Fibroblast of skin of right biceps (primary cell): Measurements from ENCODE around the gene COL27A1.
"Not testable (repeated sequence)": the region's sequence is repeated elsewhere in the genome, so short reads cannot be mapped to it uniquely, and the experiment has no call there.

Experiments
- DNase-seq: peaks from one replicate; pipeline ENCODE4 v3.0.0-alpha.2; 2013

COL27A1 gene

DNA sequence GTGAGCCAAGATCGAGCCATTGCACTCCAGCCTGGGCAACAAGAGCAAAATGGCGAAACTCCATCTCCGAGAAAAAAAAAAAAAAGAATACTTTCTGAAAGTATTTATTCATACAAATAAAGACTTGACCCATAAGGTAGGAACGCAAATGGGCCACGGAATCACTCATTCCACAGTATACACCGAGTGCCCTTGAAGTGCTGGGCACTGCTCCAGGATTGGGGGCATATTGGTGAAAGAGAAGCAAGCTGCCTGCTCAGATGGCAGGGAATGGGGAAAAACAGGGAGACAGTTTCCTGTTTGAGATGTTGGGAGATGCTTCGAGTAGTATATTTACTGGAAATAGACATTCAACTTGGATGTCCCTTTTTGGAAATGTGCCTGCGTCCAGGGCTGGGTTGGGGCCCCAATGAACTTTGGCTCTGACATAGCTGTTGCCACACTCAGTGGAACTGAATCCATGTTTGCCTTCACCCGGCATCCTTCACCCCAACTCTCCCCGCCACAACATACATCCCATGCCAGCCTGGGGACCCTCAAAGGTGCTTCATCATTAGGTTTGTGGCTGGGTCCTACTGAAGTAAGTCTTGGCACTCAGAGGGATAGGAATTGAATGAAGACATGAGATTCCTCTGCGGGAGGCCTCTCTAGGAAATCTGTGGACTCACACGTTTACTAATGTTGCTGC lies 173.7 kb downstream of the COL27A1 start:
- not testable (repeated sequence) for DNase-seq

DNA sequence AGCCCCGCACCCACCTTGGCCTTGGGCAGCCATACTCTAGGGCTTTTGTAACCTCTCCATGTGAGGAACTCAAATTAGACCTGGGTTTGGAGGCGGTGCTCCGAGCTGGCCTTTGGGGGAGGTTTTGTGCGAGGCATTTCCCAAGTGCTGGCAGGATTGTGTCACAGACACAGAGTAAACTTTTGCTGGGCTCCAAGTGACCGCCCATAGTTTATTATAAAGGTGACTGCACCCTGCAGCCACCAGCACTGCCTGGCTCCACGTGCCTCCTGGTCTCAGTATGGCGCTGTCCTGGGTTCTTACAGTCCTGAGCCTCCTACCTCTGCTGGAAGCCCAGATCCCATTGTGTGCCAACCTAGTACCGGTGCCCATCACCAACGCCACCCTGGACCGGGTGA lies 174.3 kb downstream of the COL27A1 start, which contains the start of gene ORM2:
ORM2 (plus strand) TSS at position 245 of the 398 bp plus-strand sequence; CDS start at position 281, 36 bp downstream.
- DNase-seq, result not testable (repeated sequence)

DNA sequence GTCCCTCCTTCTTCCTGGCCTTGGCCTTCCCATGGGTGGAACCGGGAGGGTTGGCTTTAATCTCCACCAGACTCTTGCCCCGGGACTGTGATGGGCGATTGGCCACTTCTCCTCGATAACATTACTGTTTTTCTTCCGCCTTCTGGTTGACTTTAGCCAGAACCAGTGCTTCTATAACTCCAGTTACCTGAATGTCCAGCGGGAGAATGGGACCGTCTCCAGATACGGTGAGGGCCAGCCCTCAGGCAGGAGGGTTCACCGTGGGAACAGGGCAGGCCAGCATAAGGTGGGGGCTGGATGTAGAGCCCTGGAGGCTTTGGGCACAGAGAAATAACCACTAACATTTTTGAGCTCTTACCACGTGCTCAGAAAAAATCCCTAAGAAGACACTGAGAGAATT lies 175.3 kb downstream of the COL27A1 start:
- no peak for DNase-seq

DNA sequence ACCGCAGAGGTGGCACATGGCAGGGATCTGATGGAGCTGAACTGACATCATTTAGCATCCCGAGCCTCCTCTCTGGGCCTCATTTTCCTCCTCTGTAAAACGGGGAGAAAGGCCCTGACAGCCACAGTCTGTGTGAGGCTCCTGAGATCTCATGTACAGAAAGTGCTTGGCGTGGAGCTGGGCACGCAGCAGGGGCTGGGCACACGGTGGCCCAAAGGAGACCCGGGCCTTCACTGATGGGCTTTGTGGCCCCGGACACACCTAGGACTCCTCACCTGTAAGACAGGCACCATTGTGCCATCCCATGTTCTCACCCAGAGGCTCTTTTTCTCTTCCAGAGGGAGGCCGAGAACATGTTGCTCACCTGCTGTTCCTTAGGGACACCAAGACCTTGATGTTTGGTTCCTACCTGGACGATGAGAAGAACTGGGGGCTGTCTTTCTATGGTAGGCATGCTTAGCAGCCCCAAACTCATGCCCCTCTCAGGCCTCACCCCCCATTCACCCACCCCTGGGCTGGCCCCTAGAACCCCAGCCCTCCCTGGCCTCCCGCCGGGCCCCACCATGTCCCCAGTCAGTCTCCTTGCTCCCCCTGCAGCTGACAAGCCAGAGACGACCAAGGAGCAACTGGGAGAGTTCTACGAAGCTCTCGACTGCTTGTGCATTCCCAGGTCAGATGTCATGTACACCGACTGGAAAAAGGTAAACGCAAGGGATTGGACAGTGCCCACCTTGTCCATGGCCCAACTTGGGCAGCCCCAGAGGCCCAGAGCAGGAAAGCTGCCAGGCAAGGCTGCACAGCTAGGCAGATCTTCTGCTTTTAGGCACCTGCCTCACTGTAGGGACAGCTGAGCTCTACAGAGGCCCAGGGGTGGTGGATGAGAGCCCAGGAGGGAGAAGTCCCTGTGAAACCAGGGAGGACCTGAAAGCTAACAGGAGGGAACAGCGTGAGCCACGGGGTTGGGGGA lies 176.2 kb downstream of the COL27A1 start:
- DNase-seq, result not testable (repeated sequence)

DNA sequence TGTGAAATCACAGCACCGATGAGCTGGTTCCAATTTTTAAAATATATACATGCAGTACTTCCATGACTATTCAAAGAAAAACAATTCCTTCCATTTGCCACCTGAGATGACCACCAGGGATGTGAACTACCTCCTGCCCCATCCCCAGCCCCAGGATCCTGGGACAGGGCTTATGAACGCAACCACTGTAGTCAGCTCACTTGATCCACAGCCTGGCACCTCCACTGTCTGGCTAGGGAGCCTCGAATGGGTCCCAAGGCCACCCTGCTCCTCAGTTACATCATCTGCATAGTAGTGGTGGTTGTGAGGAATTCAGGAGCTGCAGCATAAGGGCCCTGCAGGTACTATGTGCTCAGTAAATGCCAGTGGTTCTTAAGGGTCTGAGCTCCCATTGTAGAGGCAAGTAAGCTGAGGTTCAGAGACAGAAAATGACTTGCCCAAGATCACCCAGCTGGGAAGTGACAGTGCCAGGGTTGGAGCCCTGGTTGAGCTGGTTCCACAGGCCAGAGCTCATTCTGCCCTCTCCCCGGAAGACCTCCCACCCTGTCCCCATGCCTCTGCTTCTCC lies 177.2 kb downstream of the COL27A1 start:
- DNase-seq, result not testable (repeated sequence)

DNA sequence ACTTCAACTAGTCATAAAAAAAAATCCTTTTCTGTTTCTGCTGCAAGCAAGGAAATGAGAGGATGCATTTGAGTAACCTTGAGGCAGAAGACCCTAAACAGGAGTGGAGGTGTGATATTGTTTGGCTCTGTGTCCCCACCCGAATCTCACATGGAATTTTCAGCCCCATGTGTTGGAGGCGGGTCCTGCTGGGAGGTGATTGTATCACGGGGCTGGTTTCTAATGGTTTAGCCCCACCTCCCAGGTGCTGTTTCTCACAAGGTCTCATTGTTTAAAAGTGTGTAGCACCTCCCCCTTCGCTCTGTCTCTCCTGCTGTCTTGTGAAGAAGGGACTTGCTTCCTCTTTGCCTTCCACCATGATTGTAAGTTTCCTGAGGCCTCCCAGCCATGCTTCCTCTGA lies 178.4 kb downstream of the COL27A1 start:
- DNase-seq, result not testable (repeated sequence)

DNA sequence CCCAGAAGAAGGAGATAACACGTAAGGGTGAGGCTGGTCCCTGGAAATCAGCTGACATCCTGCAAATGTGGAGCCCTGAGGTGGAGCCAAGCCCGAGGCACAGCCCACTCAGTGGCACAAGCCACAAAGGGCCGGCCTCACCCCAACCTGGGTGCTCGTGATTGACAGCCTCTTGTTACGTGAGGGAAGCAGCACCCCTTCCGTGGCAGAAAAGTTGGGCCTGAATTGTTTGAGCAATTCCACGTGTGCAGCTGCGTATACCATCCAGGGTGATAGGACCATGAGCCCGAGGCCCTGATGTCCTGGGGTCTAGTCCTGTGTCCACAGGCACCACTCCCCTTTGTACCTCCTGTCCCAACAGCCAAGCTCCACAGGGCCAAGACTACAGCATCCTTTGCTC lies 179.2 kb downstream of the COL27A1 start:
- DNase-seq, result no peak

DNA sequence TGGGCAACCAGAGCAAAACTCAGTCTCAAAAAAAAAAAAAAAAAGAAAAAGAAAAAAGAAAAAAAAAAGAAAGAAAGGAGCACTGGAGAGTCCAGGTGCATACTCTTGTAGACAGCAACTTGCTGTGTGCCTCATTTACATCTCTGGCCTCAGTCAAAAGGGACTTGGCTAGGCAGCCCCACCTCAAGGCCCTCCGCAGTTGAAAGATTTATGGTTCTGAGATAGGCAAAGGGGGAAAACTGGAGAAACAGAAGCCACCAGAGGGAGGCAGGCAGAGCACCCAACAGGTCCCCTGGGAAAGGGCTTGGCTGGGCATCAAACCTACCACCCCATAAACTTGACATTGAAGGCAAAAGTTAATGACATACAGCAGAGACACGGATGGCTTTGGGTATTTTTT lies 180.4 kb downstream of the COL27A1 start:
- DNase-seq, result no peak

DNA sequence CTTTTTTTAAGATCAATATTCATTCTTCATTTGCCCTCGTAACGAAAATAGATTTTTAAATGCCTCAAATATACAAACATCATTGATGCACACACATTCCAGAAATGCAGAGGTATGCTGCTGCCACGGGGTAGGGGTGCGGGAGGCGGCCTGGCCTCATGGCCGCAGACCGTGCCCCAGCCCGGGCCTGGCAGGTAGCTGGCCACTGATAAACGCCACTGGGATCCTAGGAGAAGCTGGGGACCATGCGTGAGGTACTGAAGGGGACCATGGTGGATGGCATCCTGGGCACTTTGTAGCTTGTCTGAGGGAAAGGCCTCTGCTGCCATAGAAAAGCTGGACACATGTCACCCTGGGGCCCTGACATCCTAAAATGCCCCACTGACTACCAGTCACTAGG lies 180.8 kb downstream of the COL27A1 start:
- no peak for DNase-seq

DNA sequence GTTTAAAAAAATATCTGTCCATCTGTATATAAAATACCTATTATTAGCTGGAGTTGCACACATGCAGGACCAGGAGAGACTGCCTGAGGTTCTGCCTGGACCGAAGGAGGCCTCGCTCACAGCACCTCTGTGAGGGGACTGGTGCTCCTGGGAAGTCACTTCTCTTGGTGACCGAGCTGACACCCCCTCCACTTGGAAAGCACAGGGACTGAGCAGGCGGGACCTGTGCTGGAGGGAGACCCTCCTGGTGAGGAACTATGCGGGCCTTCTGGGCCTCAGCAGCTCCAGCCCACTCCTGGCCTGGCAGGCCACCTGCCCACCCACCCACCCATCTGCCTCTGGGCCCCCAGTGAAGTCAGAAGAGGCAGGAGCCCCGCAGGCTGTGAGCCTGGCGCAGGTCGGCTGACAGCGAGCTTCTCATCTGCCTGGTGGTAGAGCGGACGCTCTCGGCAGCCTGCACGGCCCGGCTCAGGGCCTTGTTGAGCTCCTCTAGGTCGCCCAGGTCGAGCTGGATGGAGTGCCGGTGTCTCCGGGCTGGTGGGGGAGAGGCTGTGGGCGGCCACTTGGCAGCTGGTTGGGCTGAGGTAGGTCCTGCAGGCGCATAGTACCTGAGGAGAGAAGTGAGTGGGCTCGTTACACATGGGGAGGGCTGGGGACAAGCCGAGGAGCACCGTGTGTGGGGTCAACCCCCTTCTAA lies 181.5 kb downstream of the COL27A1 start:
- no peak for DNase-seq

DNA sequence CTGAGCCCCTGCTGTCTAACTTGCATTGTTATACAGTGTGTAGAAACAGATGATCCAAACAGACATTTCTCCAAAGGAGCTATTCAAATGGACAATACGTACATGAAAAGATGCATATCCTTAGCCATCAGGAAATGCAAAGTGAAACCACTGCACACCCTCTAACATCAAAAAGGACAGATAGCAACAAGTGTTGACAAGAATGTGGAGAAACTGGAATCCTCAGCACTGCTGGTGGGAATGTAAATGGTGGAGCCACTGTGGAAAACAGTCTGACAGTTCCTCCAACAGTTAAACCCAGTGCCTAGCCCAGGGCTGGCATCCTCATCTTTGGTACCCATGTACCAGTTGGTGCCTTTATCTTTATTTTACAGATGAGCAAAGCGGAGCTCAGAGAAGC lies 182.8 kb downstream of the COL27A1 start:
- DNase-seq, result no peak

DNA sequence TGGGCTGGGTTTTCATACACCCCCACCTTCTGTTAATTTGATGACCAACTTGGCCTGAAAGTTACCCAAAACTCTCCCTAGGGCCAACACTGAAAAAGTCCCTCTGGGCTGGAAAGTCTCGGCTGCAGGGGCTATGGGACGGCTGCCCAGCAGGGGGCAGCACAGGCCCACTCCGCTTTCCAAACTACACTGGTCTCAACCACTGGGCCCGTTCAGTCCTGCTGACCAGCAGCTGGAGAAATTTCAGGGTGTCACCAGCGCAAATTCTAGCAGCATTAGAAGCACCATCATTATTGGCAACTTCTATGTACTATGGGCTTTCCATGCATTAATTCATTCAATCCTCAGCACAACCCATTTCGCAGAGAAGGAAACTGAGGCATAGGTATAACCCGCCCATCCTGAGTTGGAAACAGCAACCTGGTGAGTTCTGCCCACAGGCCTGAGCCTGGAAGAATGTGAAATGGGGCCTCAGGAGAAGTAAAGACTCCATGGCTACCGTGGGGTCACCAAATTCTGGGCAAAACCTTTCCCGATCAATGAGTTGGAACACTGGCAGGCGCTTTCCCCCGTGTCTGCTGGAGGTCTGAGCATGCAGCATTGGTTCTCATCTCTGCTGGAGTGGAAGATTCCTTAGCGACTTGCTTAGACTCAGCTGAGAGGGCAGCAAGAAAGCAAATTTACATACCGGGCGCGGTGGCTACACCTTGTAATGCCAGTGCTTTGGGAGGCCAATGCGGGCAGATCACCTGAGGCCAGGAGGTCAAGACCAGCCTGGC lies 184.0 kb downstream of the COL27A1 start:
- peak; percentile 45 for DNase-seq

DNA sequence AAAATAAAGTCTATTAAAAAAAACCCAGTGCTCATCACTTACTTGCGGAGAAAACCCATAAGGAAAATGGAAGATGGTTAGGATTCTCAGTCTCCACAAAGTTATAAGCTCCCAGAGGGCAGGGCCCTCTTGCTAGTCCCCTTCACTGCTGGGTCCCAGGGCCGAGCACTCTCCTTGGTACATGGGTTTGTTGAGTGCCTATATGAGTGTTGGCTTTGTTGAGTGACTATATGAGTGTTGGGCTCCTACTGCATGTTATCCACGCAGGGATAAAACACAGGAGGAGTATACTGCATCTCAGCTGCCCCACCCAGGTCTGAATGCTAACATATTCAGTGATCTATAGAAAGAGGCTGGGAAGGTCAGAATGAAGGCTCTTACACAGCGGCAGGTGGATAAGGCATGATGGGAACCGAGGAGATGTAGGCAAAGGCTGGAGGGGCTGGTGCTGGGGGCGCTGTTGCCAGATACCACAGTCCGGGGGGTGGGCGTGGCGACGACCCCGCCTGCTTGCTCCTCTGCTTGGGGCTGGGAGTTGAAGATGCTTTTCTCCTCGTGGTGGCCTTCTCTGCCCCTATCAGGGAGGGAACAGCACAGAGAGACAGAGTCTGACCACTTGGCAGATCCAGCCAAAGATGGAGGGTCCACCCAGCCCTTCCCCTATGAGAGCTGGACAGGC lies 186.0 kb downstream of the COL27A1 start:
- no peak for DNase-seq

DNA sequence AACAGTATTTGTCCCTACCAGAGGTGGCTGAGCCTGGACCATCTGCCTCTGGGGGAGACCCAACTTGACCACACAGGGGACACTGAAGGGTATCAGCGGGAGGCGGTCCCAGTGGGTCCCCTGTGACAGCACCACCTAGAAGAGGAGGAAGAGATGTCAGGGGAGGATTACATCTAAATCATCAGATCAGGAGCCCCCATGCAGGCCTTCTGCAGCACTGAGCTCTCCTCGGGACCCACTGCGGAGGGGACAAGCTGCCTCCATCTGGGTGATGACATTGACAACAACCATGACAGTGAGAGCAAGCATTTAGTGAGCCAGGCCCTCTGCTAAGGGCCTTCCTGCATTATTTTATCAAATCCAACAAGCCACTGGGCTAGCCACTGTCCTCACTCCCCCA lies 186.7 kb downstream of the COL27A1 start:
- DNase-seq, result no peak

DNA sequence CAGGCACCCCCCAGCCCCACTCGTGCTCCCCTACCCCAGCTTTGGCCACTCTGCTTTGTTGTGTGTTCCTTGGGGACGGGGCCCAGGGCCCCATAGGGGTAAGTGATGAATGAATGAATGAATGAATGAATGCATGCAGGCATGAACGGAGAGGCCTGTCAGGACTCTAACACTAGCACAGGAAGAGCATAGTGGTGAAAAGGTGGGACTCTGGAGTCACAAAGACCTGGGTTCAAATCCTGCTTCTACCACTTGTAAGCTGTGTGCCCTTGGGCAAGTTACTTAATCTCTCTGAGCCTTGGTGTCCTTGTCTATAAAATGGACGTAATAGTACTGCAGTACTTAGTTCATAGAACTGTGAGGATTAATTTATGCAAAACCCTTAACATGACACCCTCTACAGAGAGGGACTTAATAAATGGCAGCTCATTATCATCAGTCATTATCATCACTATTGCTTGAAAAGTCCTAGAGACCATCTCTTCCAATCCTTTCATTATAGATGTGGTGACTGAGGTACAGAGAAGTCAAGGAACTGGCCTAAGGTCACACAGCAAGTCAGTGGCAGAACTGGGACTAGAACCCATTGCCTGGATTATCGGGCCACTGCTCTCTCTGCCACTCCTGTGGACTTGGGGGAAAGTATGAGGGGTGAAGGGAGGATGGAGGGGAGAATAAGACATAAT lies 187.6 kb downstream of the COL27A1 start:
- DNase-seq, result no peak

DNA sequence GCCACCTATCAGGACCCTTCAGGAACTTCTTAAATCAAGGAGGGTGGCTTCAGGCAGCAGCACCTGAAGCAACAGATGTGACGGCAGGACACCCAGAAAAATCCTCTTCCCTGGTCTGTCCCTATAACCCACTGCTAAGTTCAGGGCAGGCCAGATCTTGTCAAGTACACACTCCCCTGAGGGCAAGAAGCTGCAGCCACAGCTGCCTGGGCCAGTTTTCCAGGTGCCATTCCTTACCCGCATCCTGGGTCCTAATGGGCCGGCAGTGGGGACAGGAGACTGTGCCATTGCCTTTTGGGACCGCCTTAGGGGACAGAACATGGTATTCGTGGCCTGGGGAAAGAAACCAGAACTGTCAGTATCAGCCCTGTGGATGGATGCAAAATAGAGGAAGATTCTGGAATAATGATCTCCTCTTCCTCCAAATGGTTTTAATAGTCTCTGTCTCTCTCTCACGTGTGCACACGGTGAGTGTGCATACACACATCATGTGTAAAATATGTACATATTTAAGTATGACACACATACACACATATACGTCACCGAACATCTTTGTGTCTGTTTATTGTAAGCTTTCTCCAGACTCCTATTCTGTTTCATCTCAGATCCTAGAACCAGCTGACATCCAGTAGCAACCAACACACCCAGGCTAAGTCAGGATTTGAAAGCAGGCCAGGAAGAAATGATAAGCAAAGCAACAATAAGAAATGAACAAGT lies 188.3 kb downstream of the COL27A1 start:
- DNase-seq, result peak; percentile 69

DNA sequence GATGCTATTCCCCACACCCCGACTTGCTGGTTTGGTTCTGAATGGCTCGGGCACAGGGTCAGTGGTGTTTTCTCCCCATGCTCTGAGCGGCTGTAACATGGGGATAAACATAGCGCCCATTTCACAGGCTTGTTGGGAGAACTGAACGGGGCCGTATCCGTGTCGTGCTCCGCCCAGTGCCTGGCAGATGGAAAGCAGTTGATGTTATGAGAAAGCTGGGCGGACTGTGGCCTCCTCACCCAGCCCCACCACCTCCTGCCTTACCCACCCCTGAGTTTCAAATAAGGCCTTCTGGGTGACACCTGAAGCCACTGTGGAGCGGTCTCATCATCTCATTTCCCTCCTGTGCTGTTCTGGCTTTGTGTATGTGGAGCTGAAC lies 188.8 kb downstream of the COL27A1 start:
- DNase-seq, result no peak

DNA sequence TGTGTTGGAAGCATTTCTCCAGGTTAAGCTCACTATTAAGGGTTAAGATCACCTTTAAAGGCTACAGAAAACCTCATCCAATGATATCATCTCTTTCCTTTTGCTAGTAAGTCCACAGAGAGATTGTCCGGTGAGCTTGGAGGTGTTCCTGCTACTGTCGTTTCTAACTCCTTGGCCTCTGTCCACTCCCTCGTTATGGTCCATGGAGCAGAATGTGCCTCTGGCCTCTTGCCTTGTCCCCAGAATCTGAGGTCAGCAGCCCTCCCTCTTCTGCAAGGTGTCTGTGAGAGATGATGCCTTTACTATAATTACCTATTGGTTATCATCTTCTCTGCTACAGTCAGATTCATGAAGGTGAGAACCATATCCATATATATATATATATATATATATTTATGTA lies 189.4 kb downstream of the COL27A1 start:
- DNase-seq, result no peak

DNA sequence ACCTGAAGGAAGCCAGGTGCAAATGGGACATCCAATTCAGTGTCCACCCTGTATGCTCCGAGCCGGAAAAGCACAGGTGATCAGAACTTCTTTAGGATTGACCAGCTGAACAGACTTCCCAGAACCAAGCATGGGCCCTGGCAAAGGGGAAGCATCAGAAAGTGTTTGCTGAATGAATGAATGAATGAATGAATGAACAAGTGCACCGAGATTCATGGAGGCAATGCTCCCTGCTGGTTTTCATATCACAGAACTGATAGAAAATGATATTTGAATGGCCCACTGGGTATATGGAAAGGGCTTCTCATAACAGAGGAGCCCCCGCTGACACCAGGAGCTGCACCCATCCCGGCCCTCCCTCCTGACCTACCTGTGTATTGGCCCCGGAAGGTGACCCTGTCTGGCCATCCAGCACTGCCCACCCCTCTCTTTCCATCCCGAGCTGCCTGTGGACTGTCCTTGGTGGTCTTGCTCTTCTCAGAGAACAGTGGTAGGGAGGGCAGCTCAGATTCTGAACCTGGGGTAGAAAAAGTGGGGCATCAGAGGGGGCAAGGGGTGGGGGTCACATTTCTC lies 190.2 kb downstream of the COL27A1 start:
- no peak for DNase-seq

DNA sequence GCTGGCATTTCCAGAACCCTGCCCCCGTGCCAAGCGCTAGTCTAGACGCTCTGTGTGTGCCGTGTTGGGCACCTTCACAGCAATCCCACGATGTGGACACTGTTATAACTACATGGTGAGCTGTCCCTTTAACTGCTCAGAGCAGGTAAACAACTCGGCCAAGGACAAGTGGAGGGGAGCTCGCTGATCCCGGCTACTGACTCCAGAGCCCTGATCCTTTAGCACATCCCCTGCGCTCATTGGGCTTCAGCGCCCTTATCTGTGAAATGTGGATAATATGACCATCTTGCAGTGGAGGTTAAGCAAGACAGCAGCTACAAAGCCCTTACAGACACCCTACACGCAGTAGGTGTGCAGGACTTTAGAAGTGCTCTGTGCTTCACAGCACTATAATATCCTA lies 190.8 kb downstream of the COL27A1 start:
- DNase-seq, result no peak
